ENCODE results near the gene TM9SF3.

The TM9SF3 gene

GRCh38 chr10:96513305-96513697 is 73.5 kb downstream of the TM9SF3 start:
- in situ Hi-C loops (cut with HindIII; ENCODE audit: low sequenced_read_pairs), result no loop called here

GRCh38 chr10:96512524-96513304 is 74.1 kb downstream of the TM9SF3 start:
- in situ Hi-C loops (cut with HindIII; ENCODE audit: low sequenced_read_pairs), result no loop called here

GRCh38 chr10:96511044-96511945 is 75.5 kb downstream of the TM9SF3 start:
- in situ Hi-C loops (cut with HindIII; ENCODE audit: low sequenced_read_pairs), result no loop called here

DNA sequence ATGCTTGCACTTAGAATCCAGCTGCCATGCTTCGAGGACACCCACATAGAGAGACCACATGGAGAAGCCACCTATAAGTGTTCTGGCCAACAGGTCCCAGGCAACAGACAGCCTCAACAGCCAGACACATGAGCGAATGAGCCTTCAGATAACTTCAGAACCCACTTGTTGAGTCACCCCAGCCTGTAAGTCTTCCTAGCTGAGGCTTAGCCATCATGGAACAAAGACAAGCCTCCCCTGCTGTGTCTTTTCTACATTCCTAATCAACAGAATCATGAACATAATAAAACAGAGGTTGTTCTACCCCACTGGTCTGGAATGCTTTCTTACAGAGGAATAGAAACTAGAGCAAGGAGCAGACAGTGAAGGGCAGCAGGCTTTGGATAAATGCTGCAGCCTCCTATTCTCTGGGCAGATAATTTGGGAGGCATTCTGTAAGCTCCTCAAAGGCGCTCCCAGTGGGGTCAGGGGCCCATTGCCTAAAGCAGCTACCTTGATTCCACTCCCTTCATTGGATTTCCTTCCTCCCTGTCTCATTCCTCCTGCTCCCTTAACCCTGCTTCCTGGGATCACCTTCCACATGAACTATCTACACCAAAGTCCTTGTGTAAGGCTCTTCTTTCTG is 77.7 kb downstream of the TM9SF3 start:
- in situ Hi-C loops (cut with HindIII; ENCODE audit: low sequenced_read_pairs), result no loop called here

DNA sequence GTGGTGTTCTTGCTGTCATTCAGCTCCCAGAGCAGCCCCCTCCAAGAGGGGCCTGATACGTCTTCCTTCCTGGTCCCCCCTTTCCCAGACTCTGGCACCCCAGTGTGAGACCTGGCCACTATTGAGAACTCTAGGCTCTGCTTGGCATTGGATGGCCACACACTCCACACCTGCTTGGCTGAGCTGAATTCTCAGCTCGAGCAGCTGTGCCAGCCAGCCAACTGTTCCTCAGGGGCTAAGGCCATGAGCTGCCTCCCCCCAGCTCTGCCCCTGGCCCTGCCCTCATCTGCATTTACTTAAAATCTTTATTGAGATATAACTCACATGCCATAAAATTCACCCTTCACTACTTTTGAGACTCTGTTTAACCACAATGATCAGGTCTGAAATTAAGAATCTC is 79.8 kb downstream of the TM9SF3 start:
- in situ Hi-C loops (cut with HindIII; ENCODE audit: low sequenced_read_pairs), result no loop called here

DNA sequence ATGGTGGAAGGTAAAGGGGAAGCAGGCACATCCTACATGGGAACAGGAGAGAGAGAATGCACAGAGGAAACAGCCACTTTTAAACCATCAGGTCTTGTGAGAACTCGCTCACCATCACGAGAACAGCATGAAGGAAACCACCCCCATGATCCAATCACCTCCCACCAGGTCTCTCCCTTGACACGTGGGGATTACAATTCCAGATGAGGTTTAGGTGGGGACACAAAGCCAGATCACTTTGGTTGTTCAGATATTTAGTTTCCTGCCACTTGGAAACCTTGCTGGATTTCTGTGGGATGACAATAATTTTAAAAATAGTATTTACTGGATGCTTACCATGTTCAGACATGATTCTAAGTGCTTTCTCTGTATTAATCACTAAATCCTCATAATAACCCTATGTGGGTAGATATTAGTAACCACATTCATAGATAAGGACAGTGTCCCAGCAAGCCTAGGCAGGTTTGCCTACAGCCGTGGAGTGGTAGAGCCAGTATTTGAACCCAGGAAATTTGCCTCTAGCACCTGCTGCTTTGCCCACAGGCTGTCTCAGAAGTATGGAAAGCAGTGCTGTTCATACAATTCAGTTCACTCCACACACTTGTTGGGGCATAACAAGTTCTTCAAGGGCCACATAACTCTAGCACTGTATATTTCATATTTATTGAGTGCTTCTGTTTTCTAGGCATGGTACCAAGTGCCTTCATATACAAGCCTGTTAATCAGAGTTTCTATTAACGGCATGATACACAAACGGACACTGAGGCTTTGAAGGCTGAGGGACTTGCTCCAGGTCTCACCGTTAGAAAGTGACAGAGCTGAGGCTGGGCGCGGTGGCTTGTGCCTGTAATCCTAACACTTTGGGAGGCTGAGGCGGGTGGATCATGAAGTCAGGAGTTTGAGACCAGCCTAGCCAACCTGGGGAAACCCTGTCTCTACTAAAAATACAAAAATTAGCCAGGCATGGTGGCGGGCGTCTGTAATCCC is 81.4 kb downstream of the TM9SF3 start:
- in situ Hi-C loops (cut with HindIII; ENCODE audit: low sequenced_read_pairs), result no loop called here

DNA sequence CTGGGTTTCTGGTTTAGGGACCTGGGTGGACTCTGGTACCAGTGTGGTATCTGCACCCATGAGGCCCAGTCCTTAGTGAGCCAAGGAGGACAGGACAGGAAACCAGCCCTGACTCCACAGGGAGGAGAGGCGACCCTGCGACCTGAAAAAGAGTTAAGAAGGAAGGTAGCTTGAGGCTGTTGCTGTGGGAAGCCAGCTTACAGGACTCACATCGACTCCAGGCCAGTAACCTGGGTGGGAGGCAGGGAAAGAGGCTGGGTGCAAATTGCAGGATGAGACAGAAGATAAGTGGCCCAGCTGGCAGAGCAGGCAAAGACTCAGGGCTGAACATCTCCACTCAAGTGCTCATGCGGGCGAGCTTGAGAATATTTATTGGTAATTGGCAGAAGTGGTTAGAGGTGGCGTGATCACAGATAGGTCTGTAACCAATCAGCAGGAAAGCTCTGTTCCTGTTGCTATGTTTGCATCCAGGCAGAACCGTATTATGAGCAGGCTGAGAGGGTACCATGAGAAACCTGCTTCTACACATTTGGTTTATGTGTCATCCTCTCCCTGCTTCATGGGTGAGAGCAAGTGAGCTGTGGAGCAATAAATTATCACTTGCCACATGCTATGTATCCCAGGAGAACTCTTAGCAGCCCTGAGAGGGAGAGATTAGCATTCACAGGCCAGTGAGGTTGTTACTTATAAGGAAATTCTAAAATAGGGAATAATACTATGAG is 84.1 kb downstream of the TM9SF3 start:
- in situ Hi-C loops (cut with HindIII; ENCODE audit: low sequenced_read_pairs), result no loop called here

- in situ Hi-C loops (cut with HindIII; ENCODE audit: low sequenced_read_pairs), result no loop called here
These were observed 84.8 kb downstream of the TM9SF3 start for GRCh38 chr10:96501985-96502384.

DNA sequence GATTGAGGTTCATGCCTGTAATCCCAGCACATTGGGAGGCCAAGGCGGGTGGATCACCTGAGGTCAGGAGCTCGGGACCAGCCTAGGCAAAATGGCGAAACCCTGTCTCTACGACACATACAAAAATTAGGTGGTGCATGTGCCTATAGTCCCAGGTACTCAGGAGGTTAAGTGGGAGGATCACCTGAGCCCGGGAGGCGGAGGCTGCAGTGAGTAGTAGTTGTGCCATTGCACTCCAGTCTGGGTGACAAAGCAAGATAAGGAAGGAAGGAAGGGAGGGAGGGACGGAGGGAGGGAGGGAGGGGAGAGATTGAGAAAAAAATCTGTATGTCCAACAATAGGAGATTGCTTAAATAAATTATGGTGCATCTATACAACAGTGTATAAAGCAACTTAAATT is 86.3 kb downstream of the TM9SF3 start:
- in situ Hi-C loops (cut with HindIII; ENCODE audit: low sequenced_read_pairs), result no loop called here

DNA sequence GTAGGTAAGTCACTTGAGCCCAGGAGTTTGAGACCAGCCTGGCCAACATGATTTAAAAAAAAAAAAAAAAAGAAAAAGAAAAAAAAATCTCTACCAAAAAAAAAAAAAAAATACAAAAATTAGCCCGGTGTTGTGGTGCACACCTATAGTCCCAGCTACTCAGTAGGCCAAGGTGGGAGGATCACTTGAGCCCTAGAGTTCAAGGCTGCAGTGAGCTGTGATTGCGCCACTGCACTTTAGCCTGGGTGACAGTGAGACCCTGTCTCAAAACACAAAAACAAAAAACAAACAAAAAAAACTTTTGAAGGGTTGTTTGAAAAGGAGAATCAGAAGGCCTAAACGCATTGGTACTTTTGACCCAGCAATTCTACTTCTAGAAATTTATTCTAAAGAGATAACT is 86.8 kb downstream of the TM9SF3 start:
- in situ Hi-C loops (cut with HindIII; ENCODE audit: low sequenced_read_pairs), result no loop called here

GRCh38 chr10:96497391-96497790 is 89.4 kb downstream of the TM9SF3 start:
- in situ Hi-C loops (cut with HindIII; ENCODE audit: low sequenced_read_pairs), result no loop called here

DNA sequence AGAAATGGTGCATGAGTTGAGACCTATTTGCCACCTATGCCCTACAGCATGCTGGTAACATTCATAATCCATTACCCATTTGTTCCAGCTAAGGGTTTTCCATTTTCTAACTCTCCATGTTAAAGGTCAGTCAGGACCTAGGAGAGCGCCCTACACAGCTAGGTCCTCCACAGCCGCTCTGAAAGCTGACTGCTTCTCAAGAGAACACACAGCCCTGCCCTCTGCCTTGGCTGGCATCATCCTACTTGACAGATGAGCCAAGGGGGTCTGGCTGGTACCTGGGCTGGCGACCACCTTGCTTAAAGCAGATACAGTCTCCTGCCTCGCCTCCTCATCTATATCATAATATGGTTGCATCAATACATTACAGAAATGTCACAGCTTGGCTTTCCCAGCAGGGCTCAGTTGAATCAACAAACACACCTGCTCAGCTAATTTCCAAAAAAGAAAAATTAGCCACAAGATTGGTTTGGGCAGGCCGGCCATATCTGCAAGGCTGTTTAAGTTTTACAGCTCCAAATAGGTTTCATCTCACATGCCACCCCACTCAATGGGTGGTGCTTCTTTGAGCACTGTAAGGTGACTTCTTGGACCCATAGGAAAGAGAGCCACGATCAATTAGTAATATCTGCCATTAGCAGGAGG is 90.4 kb downstream of the TM9SF3 start:
- in situ Hi-C loops (cut with HindIII; ENCODE audit: low sequenced_read_pairs), result no loop called here

GRCh38 chr10:96495544-96495943 is 91.3 kb downstream of the TM9SF3 start:
- in situ Hi-C loops (cut with HindIII; ENCODE audit: low sequenced_read_pairs), result no loop called here

GRCh38 chr10:96494694-96495093 is 92.1 kb downstream of the TM9SF3 start:
- in situ Hi-C loops (cut with HindIII; ENCODE audit: low sequenced_read_pairs), result no loop called here

- in situ Hi-C loops (cut with HindIII; ENCODE audit: low sequenced_read_pairs), result no loop called here
These were observed 92.8 kb downstream of the TM9SF3 start for GRCh38 chr10:96493871-96494525.

- in situ Hi-C loops (cut with HindIII; ENCODE audit: low sequenced_read_pairs), result no loop called here
These were observed 93.6 kb downstream of the TM9SF3 start for GRCh38 chr10:96493254-96493653.

DNA sequence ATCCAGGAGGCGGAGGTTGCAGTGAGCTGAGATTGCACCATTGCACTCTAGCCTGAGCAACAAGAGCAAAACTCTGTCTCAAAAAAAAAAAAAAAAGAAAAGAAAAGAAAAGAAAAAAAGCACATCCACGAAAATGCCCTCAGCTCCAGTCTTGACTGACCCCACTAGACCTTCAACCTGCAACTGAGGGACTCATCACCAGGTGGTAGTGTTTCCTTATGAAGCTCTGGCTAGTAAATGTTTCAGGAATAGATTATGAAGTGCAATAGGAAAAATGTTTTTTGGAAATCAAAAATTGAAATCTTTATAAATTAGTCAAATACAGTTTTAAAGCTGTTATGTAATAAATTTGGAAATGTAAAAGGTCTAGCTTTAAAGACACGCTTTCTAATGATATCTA is 95.5 kb downstream of the TM9SF3 start:
- in situ Hi-C loops (cut with HindIII; ENCODE audit: low sequenced_read_pairs), result no loop called here

DNA sequence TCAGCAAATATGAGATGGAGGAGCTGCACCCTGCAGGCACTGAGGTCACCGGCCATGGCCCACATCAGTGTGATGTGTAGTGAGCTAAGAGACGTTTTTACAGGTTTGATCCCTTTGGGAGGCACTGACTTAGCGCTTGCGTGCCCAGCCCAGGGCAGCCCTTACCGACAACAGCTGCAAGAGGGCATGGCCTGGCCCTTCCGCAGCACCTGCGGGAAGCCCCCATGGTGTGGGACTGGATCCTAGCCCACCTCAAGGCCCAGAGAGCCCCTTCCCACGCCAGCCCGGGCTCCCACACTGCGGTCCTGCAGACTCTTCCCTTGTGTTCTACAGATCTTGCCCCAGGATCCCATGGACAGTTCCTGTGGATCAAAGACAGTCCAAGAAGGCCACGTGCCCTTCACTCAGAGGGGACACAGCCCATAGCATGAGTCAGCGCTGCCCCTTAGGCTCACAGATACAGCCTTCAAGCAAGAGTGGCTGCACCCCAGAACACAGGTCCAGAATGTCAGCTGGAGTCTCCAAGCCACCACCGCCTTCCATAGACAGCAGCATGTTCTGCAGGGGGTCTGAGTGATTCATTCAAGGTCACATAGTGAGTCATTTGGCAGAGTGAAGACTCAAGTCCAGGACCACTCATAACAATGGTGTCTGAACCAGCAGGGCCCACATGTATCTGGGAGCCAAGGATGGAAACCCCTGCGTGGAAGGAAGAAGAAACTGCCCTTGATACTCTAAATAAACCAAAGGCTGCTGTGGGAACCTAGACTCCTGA is 98.5 kb downstream of the TM9SF3 start:
- in situ Hi-C loops (cut with HindIII; ENCODE audit: low sequenced_read_pairs), result no loop called here

Data from DLD1 (cell line).